Endothelial cell (in vitro differentiated cells): ENCODE data around the gene P3H2. TPM values are rescaled to one million over a fixed set of nuclear protein-coding genes. Genes with fewer than 3 reads are reported as not detected.

Source experiments
- DNase-seq: peaks from one replicate; pipeline ENCODE4 v3.0.0; 2021; ENCODE audit warnings: low spot score
- H3K27ac Mint-ChIP-seq: one replicate; pipeline ENCODE4 v1.8.0; 2021; ENCODE audit warnings: mixed read lengths, inconsistent platforms; ENCODE audit not compliant: unreplicated experiment
- H3K27me3 Mint-ChIP-seq: one replicate; pipeline ENCODE4 v1.8.0; 2021; ENCODE audit warnings: mild to moderate bottlenecking, moderate library complexity, mixed read lengths, inconsistent platforms; ENCODE audit not compliant: unreplicated experiment
- H3K36me3 Mint-ChIP-seq: one replicate; pipeline ENCODE4 v1.8.0; 2021; ENCODE audit warnings: mild to moderate bottlenecking, low read depth, mixed read lengths, inconsistent platforms; ENCODE audit not compliant: unreplicated experiment
- H3K4me1 Mint-ChIP-seq: one replicate; pipeline ENCODE4 v1.8.0; 2021; ENCODE audit warnings: mild to moderate bottlenecking, mixed read lengths, inconsistent platforms; ENCODE audit not compliant: unreplicated experiment
- H3K4me3 Mint-ChIP-seq: one replicate; pipeline ENCODE4 v1.8.0; 2021; ENCODE audit warnings: mild to moderate bottlenecking, mixed read lengths, inconsistent platforms; ENCODE audit not compliant: unreplicated experiment
- H3K9me3 Mint-ChIP-seq: one replicate; pipeline ENCODE4 v1.8.0; 2021; ENCODE audit warnings: mixed read lengths, inconsistent platforms; ENCODE audit not compliant: unreplicated experiment
- total RNA-seq: library from RNA; stranded (reverse); fragmentation: NEBNext Ultra II Directional; extraction: Animal tissue kit (Norgen Biotek cat#: 25700); gene quantifications from one replicate; pipeline ENCODE4 v1.2.1, GENCODE V29; 2021; ENCODE audit not compliant: unreplicated experiment
- TF ChIP-seq, protein P1 (sequence below): fragments of 200-600 bp; sonication (generic); IDR thresholded peaks from one replicate; pipeline ENCODE4 v1.5.0; 2021; ENCODE audit warnings: antibody characterized with exemption; ENCODE audit not compliant: unreplicated experiment

Gene P3H2
- total RNA-seq, 1 donor from 2014 or later = 1.5 TPM

GRCh38 chr3:190127195-190127594 is 6.5 kb upstream of the P3H2 start:
- Mint-ChIP-seq H3K27ac (no peak overlapping the region), H3K36me3 (no peaks in the 10 kb centered on the region), H3K4me1 (no peaks in the 10 kb centered on the region), H3K9me3 (no peaks in the 10 kb centered on the region), H3K4me3 (no peak overlapping the region), H3K27me3 (peaks cover 1% of the 10 kb centered on the region)
- no peak for DNase-seq
- TF ChIP-seq, protein P1, sequence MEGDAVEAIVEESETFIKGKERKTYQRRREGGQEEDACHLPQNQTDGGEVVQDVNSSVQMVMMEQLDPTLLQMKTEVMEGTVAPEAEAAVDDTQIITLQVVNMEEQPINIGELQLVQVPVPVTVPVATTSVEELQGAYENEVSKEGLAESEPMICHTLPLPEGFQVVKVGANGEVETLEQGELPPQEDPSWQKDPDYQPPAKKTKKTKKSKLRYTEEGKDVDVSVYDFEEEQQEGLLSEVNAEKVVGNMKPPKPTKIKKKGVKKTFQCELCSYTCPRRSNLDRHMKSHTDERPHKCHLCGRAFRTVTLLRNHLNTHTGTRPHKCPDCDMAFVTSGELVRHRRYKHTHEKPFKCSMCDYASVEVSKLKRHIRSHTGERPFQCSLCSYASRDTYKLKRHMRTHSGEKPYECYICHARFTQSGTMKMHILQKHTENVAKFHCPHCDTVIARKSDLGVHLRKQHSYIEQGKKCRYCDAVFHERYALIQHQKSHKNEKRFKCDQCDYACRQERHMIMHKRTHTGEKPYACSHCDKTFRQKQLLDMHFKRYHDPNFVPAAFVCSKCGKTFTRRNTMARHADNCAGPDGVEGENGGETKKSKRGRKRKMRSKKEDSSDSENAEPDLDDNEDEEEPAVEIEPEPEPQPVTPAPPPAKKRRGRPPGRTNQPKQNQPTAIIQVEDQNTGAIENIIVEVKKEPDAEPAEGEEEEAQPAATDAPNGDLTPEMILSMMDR = no peak

DNA sequence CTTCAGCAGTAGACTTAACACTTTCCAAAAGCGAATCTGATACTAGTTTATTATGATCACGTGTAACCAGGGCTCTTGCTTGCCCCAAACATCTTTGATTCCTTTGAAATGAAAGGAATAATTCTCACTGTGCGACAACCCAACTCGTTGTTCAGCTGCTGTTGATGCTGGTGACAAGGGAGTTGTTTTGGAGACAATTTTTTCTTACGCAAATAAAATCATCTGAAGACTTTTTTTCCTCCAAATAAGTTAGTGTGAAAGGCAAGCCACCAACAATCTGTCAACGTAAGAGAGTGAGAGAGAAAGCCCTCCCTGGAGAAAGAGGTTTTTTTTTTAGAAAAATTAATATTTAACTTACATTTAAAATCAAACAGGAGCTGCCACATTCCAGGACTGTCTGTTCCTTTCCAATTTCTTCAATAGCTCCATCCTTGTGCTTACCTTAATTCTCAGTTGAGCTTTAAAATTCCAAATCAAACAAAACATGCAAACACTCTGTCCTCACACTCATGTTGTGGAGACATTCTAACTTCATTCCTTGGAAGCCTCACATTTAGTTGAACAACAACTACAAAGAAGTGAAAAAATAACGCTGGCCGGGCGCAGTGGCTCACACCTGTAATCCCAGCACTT is 4.9 kb upstream of the P3H2 start:
- DNase-seq = no peak
- TF ChIP-seq, protein P1 = no peak
- Mint-ChIP-seq H3K27me3 (peaks cover 1% of the 10 kb centered on the region), H3K9me3 (no peaks in the 10 kb centered on the region), H3K36me3 (no peaks in the 10 kb centered on the region), H3K27ac (no peak overlapping the region), H3K4me1 (no peaks in the 10 kb centered on the region), H3K4me3 (no peak overlapping the region)

DNA sequence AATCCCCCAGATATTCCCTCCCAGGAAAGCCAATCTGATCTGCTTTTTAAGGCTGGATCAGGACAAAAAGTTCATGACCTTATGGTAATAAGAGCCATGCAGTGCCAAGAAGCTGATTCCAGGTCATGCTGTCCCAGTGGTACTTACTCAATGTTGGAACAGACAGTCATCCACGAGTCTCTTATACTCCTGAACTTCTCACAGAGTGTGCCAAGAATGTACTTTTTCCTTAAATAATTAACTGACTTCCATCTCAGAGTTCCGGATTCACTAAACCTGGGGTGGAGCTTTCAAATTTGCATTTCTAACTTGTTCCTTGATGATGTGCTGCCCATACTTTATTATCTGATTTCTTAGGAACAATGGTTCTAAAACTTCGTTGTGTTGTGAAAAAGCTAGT is 3.4 kb upstream of the P3H2 start:
- DNase-seq = no peak
- Mint-ChIP-seq H3K4me3 (no peak overlapping the region), H3K4me1 (peaks cover 6% of the 10 kb centered on the region), H3K36me3 (peaks cover 6% of the 10 kb centered on the region), H3K9me3 (no peaks in the 10 kb centered on the region), H3K27ac (no peak overlapping the region), H3K27me3 (peaks cover 5% of the 10 kb centered on the region)
- TF ChIP-seq, protein P1 = no peak

DNA sequence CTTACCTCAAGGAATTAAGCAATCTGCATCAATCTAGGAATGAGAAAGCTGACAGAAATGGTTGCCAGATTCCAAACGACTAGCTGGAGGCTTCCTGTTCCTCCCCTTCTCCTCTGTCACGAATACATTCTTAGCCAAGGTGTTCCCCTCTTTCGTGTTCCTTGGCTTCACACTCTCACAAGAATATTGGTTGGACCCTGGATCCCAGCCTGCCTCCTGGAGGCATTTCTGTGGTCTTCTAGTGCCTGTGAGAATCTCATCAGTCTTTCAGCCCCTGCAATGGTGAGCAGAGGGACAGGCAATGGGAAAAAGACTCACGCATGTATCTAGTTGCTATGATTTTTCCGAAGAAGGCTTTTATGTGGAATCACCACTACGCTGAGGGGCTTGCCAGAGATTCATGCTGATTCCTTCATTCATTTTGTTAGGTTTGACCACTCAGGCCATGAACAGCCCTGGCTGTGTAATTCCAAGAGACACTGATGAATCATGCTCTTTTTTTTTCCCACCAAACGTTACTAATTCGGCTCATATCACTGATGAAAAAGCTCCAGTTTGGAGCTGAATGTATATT is 1.6 kb upstream of the P3H2 start:
- Mint-ChIP-seq H3K4me3 (no peak overlapping the region), H3K4me1 (peaks cover 6% of the 10 kb centered on the region), H3K27ac (no peak overlapping the region), H3K27me3 (peaks cover 5% of the 10 kb centered on the region), H3K9me3 (no peaks in the 10 kb centered on the region), H3K36me3 (peaks cover 6% of the 10 kb centered on the region)
- no peak for DNase-seq
- TF ChIP-seq, protein P1 = no peak

GRCh38 chr3:190121383-190121782 is 686 bp upstream of the P3H2 start:
- Mint-ChIP-seq H3K27ac (peak overlapping the region; percentile 42), H3K4me3 (no peak overlapping the region), H3K36me3 (peaks cover 6% of the 10 kb centered on the region), H3K4me1 (peaks cover 6% of the 10 kb centered on the region), H3K27me3 (peaks cover 5% of the 10 kb centered on the region), H3K9me3 (no peaks in the 10 kb centered on the region)
- DNase-seq = no peak
- TF ChIP-seq, protein P1 = no peak
